ENCODE results near the gene POLR1C.

DNA sequence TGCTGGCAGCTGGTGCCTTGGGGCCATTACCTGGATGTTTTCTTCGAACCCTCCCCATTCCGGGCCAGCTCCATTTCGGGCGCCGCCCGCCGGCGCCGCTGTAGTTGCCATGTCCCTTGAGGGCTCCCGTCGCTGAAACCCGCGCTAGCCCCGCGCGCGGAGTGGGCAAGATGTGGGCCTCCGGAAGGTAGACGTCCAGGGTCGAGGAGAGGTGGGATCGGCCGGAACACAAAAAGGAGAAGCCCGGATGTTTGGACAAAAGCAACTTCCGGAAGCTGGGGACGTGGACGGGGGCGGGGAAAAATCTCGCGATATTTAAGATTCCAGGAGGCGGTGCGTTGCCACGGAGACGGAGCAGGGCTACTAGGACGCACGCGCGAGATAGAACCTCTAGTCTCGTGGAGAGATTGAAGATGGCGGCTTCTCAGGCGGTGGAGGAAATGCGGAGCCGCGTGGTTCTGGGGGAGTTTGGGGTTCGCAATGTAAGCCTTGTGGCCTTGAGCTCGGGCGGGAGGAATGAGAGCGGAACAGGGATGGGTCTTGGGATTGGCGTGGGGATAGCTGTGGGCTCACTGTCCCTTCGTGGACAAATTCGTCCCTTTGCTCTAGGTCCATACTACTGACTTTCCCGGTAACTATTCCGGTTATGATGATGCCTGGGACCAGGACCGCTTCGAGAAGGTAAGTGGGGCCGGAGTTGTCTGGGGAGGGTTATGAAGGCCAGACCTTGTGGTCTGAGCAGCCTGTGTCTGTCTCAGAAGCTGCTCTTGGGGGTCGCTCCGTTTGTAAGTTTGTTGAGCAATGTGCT, at the start of gene POLR1C, which contains the start of gene YIPF3:
- TF ChIP-seq, protein P1, sequence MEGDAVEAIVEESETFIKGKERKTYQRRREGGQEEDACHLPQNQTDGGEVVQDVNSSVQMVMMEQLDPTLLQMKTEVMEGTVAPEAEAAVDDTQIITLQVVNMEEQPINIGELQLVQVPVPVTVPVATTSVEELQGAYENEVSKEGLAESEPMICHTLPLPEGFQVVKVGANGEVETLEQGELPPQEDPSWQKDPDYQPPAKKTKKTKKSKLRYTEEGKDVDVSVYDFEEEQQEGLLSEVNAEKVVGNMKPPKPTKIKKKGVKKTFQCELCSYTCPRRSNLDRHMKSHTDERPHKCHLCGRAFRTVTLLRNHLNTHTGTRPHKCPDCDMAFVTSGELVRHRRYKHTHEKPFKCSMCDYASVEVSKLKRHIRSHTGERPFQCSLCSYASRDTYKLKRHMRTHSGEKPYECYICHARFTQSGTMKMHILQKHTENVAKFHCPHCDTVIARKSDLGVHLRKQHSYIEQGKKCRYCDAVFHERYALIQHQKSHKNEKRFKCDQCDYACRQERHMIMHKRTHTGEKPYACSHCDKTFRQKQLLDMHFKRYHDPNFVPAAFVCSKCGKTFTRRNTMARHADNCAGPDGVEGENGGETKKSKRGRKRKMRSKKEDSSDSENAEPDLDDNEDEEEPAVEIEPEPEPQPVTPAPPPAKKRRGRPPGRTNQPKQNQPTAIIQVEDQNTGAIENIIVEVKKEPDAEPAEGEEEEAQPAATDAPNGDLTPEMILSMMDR (IDR thresholded peaks at IDR 0.05): no peak
- TF ChIP-seq POLR2A (IDR thresholded peaks at IDR 0.05): peak in 1 of 2 donors; percentile 42

Measured in gastroesophageal sphincter (tissue), 3 donors.